Endothelial cell (in vitro differentiated cells): ENCODE results near the gene SBK2. TPM values are rescaled to one million over a fixed set of nuclear protein-coding genes. Genes with fewer than 3 reads are reported as not detected.

ENCODE experiments used
- DNase-seq: peaks from one replicate; pipeline ENCODE4 v3.0.0; 2021; ENCODE audit warnings: low spot score
- H3K27ac Mint-ChIP-seq: one replicate; pipeline ENCODE4 v1.8.0; 2021; ENCODE audit warnings: mixed read lengths, inconsistent platforms; ENCODE audit not compliant: unreplicated experiment
- H3K27me3 Mint-ChIP-seq: one replicate; pipeline ENCODE4 v1.8.0; 2021; ENCODE audit warnings: mild to moderate bottlenecking, moderate library complexity, mixed read lengths, inconsistent platforms; ENCODE audit not compliant: unreplicated experiment
- H3K36me3 Mint-ChIP-seq: one replicate; pipeline ENCODE4 v1.8.0; 2021; ENCODE audit warnings: mild to moderate bottlenecking, low read depth, mixed read lengths, inconsistent platforms; ENCODE audit not compliant: unreplicated experiment
- H3K4me1 Mint-ChIP-seq: one replicate; pipeline ENCODE4 v1.8.0; 2021; ENCODE audit warnings: mild to moderate bottlenecking, mixed read lengths, inconsistent platforms; ENCODE audit not compliant: unreplicated experiment
- H3K4me3 Mint-ChIP-seq: one replicate; pipeline ENCODE4 v1.8.0; 2021; ENCODE audit warnings: mild to moderate bottlenecking, mixed read lengths, inconsistent platforms; ENCODE audit not compliant: unreplicated experiment
- H3K9me3 Mint-ChIP-seq: one replicate; pipeline ENCODE4 v1.8.0; 2021; ENCODE audit warnings: mixed read lengths, inconsistent platforms; ENCODE audit not compliant: unreplicated experiment
- total RNA-seq: library from RNA; stranded (reverse); fragmentation: NEBNext Ultra II Directional; extraction: Animal tissue kit (Norgen Biotek cat#: 25700); gene quantifications from one replicate; pipeline ENCODE4 v1.2.1, GENCODE V29; 2021; ENCODE audit not compliant: unreplicated experiment
- TF ChIP-seq, protein P1 (sequence below): fragments of 200-600 bp; sonication (generic); IDR thresholded peaks from one replicate; pipeline ENCODE4 v1.5.0; 2021; ENCODE audit warnings: antibody characterized with exemption; ENCODE audit not compliant: unreplicated experiment

SBK2 gene
- total RNA-seq, 1 donor from 2014 or later = 0.69 TPM

DNA sequence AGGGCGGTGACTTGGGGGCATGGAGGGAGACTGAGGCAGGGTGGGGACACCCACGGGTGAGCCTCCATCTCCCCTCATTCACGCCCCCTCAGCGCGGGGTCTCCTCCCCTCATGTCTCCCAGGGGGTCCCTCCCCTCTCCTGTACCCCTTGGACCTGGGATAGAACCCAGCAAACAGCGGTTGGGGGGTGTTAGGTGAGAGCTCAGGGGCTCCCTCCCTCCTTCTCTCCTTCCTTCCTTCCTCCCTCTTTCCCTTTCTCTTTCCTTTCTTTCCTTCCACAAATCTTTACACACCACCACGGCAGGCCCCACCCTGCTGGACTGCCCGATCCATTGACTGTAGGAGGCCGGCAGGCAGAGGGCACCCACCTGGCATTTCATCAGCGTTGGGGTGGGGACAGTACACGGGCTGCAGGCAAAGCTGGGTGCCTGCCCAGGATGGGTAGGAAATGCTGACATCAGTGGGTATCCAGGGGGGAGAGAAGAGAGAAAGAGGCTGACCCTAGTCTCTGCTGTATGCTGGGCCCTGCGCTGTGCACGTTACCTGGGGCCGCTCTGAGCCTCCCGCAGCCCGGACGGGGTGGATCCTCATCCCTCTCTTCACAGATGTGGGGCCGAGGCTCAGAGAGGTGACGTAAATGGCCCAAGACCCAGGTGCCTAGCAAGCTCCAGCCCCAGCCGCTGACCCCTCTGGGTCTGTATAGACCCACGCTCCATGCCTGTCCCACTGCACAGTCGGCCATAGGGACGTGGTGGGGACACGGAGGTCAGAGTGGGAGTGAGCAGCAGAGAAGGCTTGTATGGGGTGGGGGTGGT lies 45.2 kb downstream of the SBK2 start:
- peaks cover 2% of the 10 kb centered on the region for H3K27me3 Mint-ChIP-seq
- no peak for DNase-seq
- H3K4me3 Mint-ChIP-seq = no peak overlapping the region
- H3K4me1 Mint-ChIP-seq = peaks cover 9% of the 10 kb centered on the region
- H3K27ac Mint-ChIP-seq = no peak overlapping the region
- TF ChIP-seq, protein P1, sequence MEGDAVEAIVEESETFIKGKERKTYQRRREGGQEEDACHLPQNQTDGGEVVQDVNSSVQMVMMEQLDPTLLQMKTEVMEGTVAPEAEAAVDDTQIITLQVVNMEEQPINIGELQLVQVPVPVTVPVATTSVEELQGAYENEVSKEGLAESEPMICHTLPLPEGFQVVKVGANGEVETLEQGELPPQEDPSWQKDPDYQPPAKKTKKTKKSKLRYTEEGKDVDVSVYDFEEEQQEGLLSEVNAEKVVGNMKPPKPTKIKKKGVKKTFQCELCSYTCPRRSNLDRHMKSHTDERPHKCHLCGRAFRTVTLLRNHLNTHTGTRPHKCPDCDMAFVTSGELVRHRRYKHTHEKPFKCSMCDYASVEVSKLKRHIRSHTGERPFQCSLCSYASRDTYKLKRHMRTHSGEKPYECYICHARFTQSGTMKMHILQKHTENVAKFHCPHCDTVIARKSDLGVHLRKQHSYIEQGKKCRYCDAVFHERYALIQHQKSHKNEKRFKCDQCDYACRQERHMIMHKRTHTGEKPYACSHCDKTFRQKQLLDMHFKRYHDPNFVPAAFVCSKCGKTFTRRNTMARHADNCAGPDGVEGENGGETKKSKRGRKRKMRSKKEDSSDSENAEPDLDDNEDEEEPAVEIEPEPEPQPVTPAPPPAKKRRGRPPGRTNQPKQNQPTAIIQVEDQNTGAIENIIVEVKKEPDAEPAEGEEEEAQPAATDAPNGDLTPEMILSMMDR = no peak
- H3K36me3 Mint-ChIP-seq = no peaks in the 10 kb centered on the region
- H3K9me3 Mint-ChIP-seq = no peaks in the 10 kb centered on the region

DNA sequence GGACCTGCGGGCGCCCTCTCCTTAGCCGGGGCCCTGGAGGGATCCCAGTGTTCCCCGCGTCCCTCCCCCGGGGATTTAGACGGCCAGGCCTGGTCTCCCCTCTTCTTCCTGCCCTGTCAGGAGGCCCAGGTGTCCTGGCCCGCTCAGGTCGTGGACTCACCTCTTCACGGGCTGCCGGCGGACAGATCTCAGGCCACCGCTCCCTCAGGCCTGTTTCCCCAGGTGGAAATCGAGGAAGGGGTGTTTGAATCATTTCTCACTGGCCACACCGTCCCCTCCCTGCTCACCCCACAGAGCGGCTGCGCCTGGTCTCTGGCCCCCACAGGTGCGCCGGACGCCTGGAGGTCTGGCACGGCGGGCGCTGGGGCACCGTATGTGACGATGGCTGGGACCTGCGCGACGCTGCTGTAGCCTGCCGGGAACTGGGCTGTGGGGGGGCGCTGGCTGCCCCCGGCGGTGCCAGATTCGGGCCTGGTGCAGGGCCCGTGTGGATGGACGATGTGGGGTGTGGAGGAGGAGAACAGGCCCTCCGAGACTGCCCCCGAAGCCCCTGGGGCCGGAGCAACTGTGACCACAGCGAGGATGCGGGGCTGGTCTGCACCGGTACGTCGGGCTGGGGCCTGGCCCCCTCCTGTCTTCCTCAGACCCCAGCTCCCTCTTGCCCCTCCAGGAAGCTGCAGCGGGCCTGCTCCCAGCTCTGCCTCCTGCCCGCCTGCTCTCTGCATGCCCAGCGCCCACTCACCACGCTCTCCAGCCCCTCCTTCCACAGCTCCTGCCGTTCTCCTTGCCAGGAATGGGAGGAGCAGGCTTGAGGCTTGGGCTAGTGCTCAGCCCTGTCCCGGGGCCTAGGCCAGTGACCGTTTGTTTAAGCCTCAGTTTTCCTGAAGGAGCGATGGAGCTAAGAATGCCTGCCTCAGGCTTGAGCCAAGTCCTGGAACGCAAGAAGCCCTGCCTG lies 46.2 kb downstream of the SBK2 start:
- no peak overlapping the region for H3K27ac Mint-ChIP-seq
- H3K27me3 Mint-ChIP-seq = peaks cover 6% of the 10 kb centered on the region
- peaks cover 13% of the 10 kb centered on the region for H3K4me1 Mint-ChIP-seq
- H3K4me3 Mint-ChIP-seq = no peak overlapping the region
- DNase-seq = no peak
- no peaks in the 10 kb centered on the region for H3K9me3 Mint-ChIP-seq
- TF ChIP-seq, protein P1 = no peak
- H3K36me3 Mint-ChIP-seq = peaks cover 4% of the 10 kb centered on the region

DNA sequence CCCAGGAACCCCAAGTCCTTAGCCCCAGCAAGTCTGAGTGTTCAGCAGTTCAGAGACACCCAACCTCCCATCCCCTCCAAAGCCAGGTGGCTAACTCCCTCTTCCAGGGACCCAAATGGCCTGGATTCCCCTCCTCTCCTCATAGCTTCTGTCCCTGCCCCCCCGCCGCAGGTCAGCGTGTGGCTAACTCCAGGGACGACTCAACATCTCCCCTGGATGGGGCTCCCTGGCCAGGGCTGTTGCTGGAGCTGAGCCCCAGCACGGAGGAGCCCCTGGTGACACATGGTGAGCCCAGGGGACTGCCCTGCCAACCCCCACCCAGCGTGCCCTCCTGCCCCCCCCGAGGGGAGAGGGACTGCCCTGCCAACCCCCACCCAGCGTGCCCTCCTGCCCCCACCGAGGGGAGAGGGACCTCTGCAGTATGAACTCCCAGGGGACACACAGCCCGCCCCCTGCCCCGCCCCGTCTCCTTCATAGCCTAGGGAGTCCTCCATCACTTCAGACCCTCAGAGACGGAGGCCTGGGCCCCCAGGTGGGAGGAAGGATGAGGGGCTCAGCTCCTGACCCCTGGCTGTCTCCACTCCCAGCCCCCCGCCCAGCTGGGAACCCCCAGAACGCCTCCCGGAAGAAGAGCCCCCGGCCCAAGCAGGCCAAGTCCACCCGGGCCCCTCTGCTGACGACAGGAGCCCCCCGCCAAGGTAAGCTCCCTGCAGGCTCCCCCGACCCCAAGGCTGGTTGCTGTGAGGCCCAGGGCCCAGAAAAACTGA lies 47.0 kb downstream of the SBK2 start:
- H3K27me3 Mint-ChIP-seq = peaks cover 7% of the 10 kb centered on the region
- TF ChIP-seq, protein P1 = no peak
- H3K9me3 Mint-ChIP-seq = no peaks in the 10 kb centered on the region
- no peak overlapping the region for H3K4me3 Mint-ChIP-seq
- H3K36me3 Mint-ChIP-seq = peaks cover 4% of the 10 kb centered on the region
- peaks cover 13% of the 10 kb centered on the region for H3K4me1 Mint-ChIP-seq
- H3K27ac Mint-ChIP-seq = no peak overlapping the region
- DNase-seq = no peak

DNA sequence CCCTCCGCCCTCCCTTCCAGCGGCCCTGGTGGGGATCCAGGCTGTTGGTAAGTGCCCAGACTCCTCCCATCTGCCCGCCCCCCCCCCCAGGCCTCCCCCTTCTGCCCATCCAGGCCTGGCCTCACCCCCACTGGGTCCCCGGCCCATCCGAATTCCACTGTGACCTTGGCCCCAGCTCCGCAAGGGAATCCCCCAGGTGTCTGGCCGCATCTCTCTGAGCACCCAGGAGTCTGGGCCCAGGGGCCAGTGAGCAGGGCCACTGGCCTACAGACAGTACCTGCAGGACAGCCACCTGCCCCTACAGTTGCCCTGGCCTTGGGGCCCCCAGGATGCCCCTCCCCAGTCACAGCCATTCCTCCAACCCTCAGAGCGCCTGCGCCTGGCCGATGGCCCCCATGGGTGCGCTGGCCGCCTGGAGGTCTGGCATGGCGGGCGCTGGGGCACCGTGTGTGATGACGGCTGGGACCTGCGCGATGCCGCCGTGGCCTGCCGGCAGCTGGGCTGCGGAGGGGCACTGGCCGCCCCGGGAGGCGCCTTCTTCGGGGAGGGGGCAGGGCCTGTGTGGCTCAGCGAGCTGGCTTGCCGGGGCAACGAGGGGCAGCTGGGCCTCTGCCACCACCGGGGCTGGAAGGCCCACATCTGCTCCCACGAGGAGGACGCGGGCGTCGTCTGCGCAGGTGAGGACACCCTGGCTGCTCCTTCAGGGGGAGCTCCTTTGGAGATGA lies 47.8 kb downstream of the SBK2 start:
- H3K27me3 Mint-ChIP-seq = peaks cover 7% of the 10 kb centered on the region
- H3K36me3 Mint-ChIP-seq = peaks cover 4% of the 10 kb centered on the region
- H3K4me3 Mint-ChIP-seq = no peak overlapping the region
- TF ChIP-seq, protein P1 = no peak
- H3K27ac Mint-ChIP-seq = no peak overlapping the region
- H3K9me3 Mint-ChIP-seq = no peaks in the 10 kb centered on the region
- H3K4me1 Mint-ChIP-seq = peaks cover 13% of the 10 kb centered on the region
- DNase-seq = no peak
